H1 (cell line): Measurements from ENCODE around the gene PC. TPM values are rescaled to one million over a fixed set of nuclear protein-coding genes. Genes with fewer than 3 reads are reported as not detected.

Experiments used
- CHD7 ChIP-seq: fragments of 300-600 bp; sonication (generic); IDR thresholded peaks from 2 replicates; pipeline ENCODE4 v1.7.1; 2012; ENCODE audit warnings: low read length, moderate library complexity, mild to moderate bottlenecking, inconsistent platforms; ENCODE audit not compliant: insufficient replicate concordance
- NRF1 ChIP-seq: IDR thresholded peaks from 2 replicates; pipeline ENCODE4 v1.6.1; 2011; ENCODE audit warnings: mild to moderate bottlenecking, low read depth, low read length, improper control_type of control experiment
- SIRT6 ChIP-seq: IDR thresholded peaks from one replicate; pipeline ENCODE4 v1.7.1; 2012; ENCODE audit warnings: low read length, inconsistent platforms
- polyA plus RNA-seq, 7 experiments: library from polyadenylated mRNA; depleted of rRNA in 3 of 7; stranded (reverse) in 5 of 7; unstranded in 2 of 7; fragments of >200 nt in 5 of 7; fragments of 200-250 nt in 2 of 7; gene quantifications; 1 replicate in 5 of 7; 2 replicates in 1 of 7; 4 replicates in 1 of 7; pipeline versions ENCODE4 v1.2.1 to v1.2.3, GENCODE V29; 2011 to 2013; ENCODE audit warnings: missing spikeins in 2 of 7, mixed read lengths in 2 of 7
- total RNA-seq: library from RNA; stranded (reverse); fragmentation: NEBNext Ultra II Directional; extraction: Animal tissue kit (Norgen Biotek cat#: 25700); gene quantifications from 2 replicates; pipeline ENCODE4 v1.2.1, GENCODE V29; 2021

PC gene
- total and polyA plus RNA-seq, 2 of the 8 experiments (the other 6 are each of a cell fraction or from before 2014, with no cell fraction given), result 11.5 to 27.5 TPM

- no peak for TF ChIP-seq SIRT6
- no peak for TF ChIP-seq NRF1
- TF ChIP-seq CHD7, result no peak
Observed at GRCh38 chr11:66841861-66842260, 116.3 kb downstream of the PC start (continued).
